Epithelial cell of esophagus (primary cell): ENCODE measurements around the gene MAL.

Source experiments
- DNase-seq: peaks from one replicate; pipeline ENCODE4 v3.0.0; 2010; ENCODE audit warnings: low read depth
- H3K4me3 ChIP-seq: 2 replicates; pipeline ENCODE4 v1.5.1; 2011; ENCODE audit warnings: mild to moderate bottlenecking, low read length, control low read depth
- CTCF ChIP-seq: IDR thresholded peaks from 2 replicates; pipeline ENCODE4 v1.5.1; 2011; ENCODE audit warnings: low read depth, mild to moderate bottlenecking, low read length, control low read depth, inconsistent platforms; ENCODE audit not compliant: insufficient read depth; ENCODE audit errors: missing control alignments

MAL gene

GRCh38 chr2:95057535-95058370, 32.2 kb downstream of the MAL start:
- TF ChIP-seq CTCF: no peak
- no peak overlapping the region for H3K4me3 ChIP-seq
- DNase-seq: no peak

- no peak for DNase-seq
- no peak overlapping the region for H3K4me3 ChIP-seq
- TF ChIP-seq CTCF: no peak
These were observed 33.0 kb downstream of the MAL start for GRCh38 chr2:95058466-95058988.

GRCh38 chr2:95058989-95059641, 33.6 kb downstream of the MAL start:
- no peak overlapping the region for H3K4me3 ChIP-seq
- DNase-seq: no peak
- no peak for TF ChIP-seq CTCF

GRCh38 chr2:95059656-95060370, 34.3 kb downstream of the MAL start:
- TF ChIP-seq CTCF: no peak
- H3K4me3 ChIP-seq: no peak overlapping the region
- no peak for DNase-seq

GRCh38 chr2:95060446-95061118, 35.1 kb downstream of the MAL start:
- DNase-seq: no peak
- H3K4me3 ChIP-seq: no peak overlapping the region
- TF ChIP-seq CTCF: no peak

GRCh38 chr2:95061119-95061512, 35.6 kb downstream of the MAL start:
- no peak overlapping the region for H3K4me3 ChIP-seq
- no peak for DNase-seq
- no peak for TF ChIP-seq CTCF
